KMS-11 (cell line): Measurements from ENCODE around the gene CFDP1.

ENCODE experiments used
- H2AFZ ChIP-seq: fragments of 200-600 bp; sonication (generic); 2 replicates; pipeline ENCODE4 v1.6.1; 2016; ENCODE audit warnings: antibody characterized with exemption, mixed run types, low read depth
- H3K27ac ChIP-seq: fragments of 200-600 bp; sonication (generic); 2 replicates; pipeline ENCODE4 v1.6.1; 2016; ENCODE audit warnings: mild to moderate bottlenecking, mixed run types
- H3K27me3 ChIP-seq: fragments of 200-600 bp; sonication (generic); 2 replicates; pipeline ENCODE4 v1.6.1; 2017; ENCODE audit warnings: mild to moderate bottlenecking, low read depth, mixed run types, moderate library complexity; ENCODE audit not compliant: insufficient read depth
- H3K36me3 ChIP-seq: fragments of 200-600 bp; sonication (generic); 2 replicates; pipeline ENCODE4 v1.6.1; 2017; ENCODE audit warnings: mild to moderate bottlenecking, mixed run types; ENCODE audit not compliant: insufficient read depth
- H3K4me1 ChIP-seq: fragments of 200-600 bp; sonication (generic); 2 replicates; pipeline ENCODE4 v1.6.1; 2016; ENCODE audit warnings: mild to moderate bottlenecking, low read depth, mixed run types; ENCODE audit not compliant: poor library complexity, severe bottlenecking
- H3K4me2 ChIP-seq: fragments of 200-600 bp; sonication (generic); 2 replicates; pipeline ENCODE4 v1.7.0; 2016; ENCODE audit warnings: mild to moderate bottlenecking, mixed run types
- H3K4me3 ChIP-seq: fragments of 200-600 bp; sonication (generic); IDR thresholded peaks from 2 replicates; pipeline ENCODE4 v1.6.1; 2017; ENCODE audit warnings: low read depth, low read length, mixed read lengths; ENCODE audit not compliant: insufficient read depth
- H3K79me2 ChIP-seq: fragments of 200-600 bp; sonication (generic); 2 replicates; pipeline ENCODE4 v1.6.1; 2016; ENCODE audit warnings: low read depth, mixed run types; ENCODE audit not compliant: insufficient read depth
- H3K9ac ChIP-seq: fragments of 200-600 bp; sonication (generic); 2 replicates; pipeline ENCODE4 v1.6.1; 2016; ENCODE audit warnings: mild to moderate bottlenecking, mixed run types
- H4K20me1 ChIP-seq: fragments of 200-600 bp; sonication (generic); 2 replicates; pipeline ENCODE4 v1.6.1; 2016; ENCODE audit warnings: mild to moderate bottlenecking, mixed run types; ENCODE audit not compliant: insufficient read depth
- CTCF ChIP-seq: fragments of 200-600 bp; sonication (generic); conservative IDR thresholded peaks from 2 replicates; pipeline ENCODE4 v1.6.1; 2017; ENCODE audit warnings: low read depth, mild to moderate bottlenecking, antibody characterized with exemption, low read length, moderate library complexity, mixed read lengths

The CFDP1 gene

GRCh38 chr16:75460446-75460845, 27.1 kb upstream of the CFDP1 start:
- Histone ChIP-seq H4K20me1 (no peaks in the 10 kb centered on the region), H3K9ac (no peak overlapping the region)

GRCh38 chr16:75459691-75460090, 26.4 kb upstream of the CFDP1 start:
- Histone ChIP-seq H2AFZ (no peak overlapping the region), H3K27ac (no peak overlapping the region), H3K36me3 (no peaks in the 10 kb centered on the region), H3K79me2 (peaks cover 44% of the 10 kb centered on the region), H3K4me1 (peaks cover 14% of the 10 kb centered on the region), H3K27me3 (no peaks in the 10 kb centered on the region), H3K4me3 (no peak overlapping the region), H3K9ac (no peak overlapping the region), H4K20me1 (no peaks in the 10 kb centered on the region), H3K4me2 (no peak overlapping the region)
- TF ChIP-seq CTCF = no peak

More at GRCh38 chr16:75460446-75460845, 27.1 kb upstream of the CFDP1 start:
- Histone ChIP-seq H3K36me3 (no peaks in the 10 kb centered on the region), H2AFZ (no peak overlapping the region), H3K27ac (no peak overlapping the region), H3K4me1 (peaks cover 14% of the 10 kb centered on the region), H3K4me3 (no peak overlapping the region), H3K79me2 (peaks cover 44% of the 10 kb centered on the region), H3K27me3 (no peaks in the 10 kb centered on the region), H3K4me2 (no peak overlapping the region)
- no peak for TF ChIP-seq CTCF

GRCh38 chr16:75458439-75458838, 25.1 kb upstream of the CFDP1 start:
- H4K20me1 ChIP-seq = no peaks in the 10 kb centered on the region
- H3K4me1 ChIP-seq = peaks cover 14% of the 10 kb centered on the region

GRCh38 chr16:75458029-75458428, 24.7 kb upstream of the CFDP1 start:
- Histone ChIP-seq H3K4me3 (no peak overlapping the region), H3K9ac (no peak overlapping the region), H3K4me1 (peaks cover 12% of the 10 kb centered on the region), H2AFZ (no peak overlapping the region), H3K79me2 (peaks cover 44% of the 10 kb centered on the region), H3K36me3 (no peaks in the 10 kb centered on the region), H3K27me3 (no peaks in the 10 kb centered on the region), H4K20me1 (no peaks in the 10 kb centered on the region), H3K27ac (no peak overlapping the region), H3K4me2 (no peak overlapping the region)
- TF ChIP-seq CTCF = no peak

More at GRCh38 chr16:75458439-75458838, 25.1 kb upstream of the CFDP1 start:
- H3K27me3 ChIP-seq = no peaks in the 10 kb centered on the region
- no peak overlapping the region for H3K4me2 ChIP-seq
- H3K36me3 ChIP-seq = no peaks in the 10 kb centered on the region
- H3K79me2 ChIP-seq = peaks cover 44% of the 10 kb centered on the region
- no peak for TF ChIP-seq CTCF
- H2AFZ ChIP-seq = no peak overlapping the region
- H3K27ac ChIP-seq = no peak overlapping the region
- H3K4me3 ChIP-seq = no peak overlapping the region
- no peak overlapping the region for H3K9ac ChIP-seq
